ENCODE data around the gene TOP3B. TPM values are rescaled to one million over a fixed set of nuclear protein-coding genes. Genes with fewer than 3 reads are reported as not detected.

TOP3B gene
- total RNA-seq, 3 donors from 2014 or later = 30.4 to 40.0 (median 38.3) TPM

GRCh38 chr22:21963286-21963685 is 19.3 kb downstream of the TOP3B start:
- Histone ChIP-seq H3K9me3 (no peaks in the 10 kb centered on the region), H3K4me1 (ENCODE audit: low read depth) (peaks cover 6% of the 10 kb centered on the region), H3K4me3 (no peak overlapping the region), H3K36me3 (ENCODE audit: low read depth) (no peaks in the 10 kb centered on the region)
- DNase-seq = no peak
- intact Hi-C loops (cut with DNase I, micrococcal nuclease) = no loop called here
- ATAC-seq = no peak
- no peak for TF ChIP-seq CTCF (IDR thresholded peaks at IDR 0.05)

GRCh38 chr22:21962655-21962949 is 20.0 kb downstream of the TOP3B start:
- no peaks in the 10 kb centered on the region for H3K36me3 ChIP-seq (ENCODE audit: low read depth)
- no peak for ATAC-seq
- intact Hi-C loops (cut with DNase I, micrococcal nuclease) = no loop called here

GRCh38 chr22:21961886-21962654 is 20.5 kb downstream of the TOP3B start:
- peak in 1 of 3 donors; percentile 26 for DNase-seq
- Histone ChIP-seq H3K36me3 (ENCODE audit: low read depth) (no peaks in the 10 kb centered on the region), H3K4me1 (ENCODE audit: low read depth) (peaks cover 6% of the 10 kb centered on the region), H3K9me3 (no peaks in the 10 kb centered on the region), H3K4me3 (no peak overlapping the region)
- peak; percentile 86 for ATAC-seq
- no peak for TF ChIP-seq CTCF (IDR thresholded peaks at IDR 0.05)
- intact Hi-C loops (cut with DNase I, micrococcal nuclease) = no loop called here

More at GRCh38 chr22:21962655-21962949, 20.0 kb downstream of the TOP3B start:
- no peak overlapping the region for H3K4me3 ChIP-seq
- DNase-seq = no peak
- peaks cover 6% of the 10 kb centered on the region for H3K4me1 ChIP-seq (ENCODE audit: low read depth)
- TF ChIP-seq CTCF (IDR thresholded peaks at IDR 0.05) = no peak
- H3K9me3 ChIP-seq = no peaks in the 10 kb centered on the region

GRCh38 chr22:21961127-21961867 is 21.3 kb downstream of the TOP3B start:
- no peaks in the 10 kb centered on the region for H3K36me3 ChIP-seq (ENCODE audit: low read depth)
- H3K9me3 ChIP-seq = no peaks in the 10 kb centered on the region
- no peak for ATAC-seq
- intact Hi-C loops (cut with DNase I, micrococcal nuclease) = no loop called here
- H3K4me3 ChIP-seq = no peak overlapping the region
- TF ChIP-seq CTCF (IDR thresholded peaks at IDR 0.05) = no peak
- DNase-seq = no peak
- H3K4me1 ChIP-seq (ENCODE audit: low read depth) = peaks cover 6% of the 10 kb centered on the region

GRCh38 chr22:21960200-21961126 is 22.1 kb downstream of the TOP3B start:
- no peak for TF ChIP-seq CTCF (IDR thresholded peaks at IDR 0.05)
- intact Hi-C loops (cut with DNase I, micrococcal nuclease) = no loop called here
- DNase-seq = no peak
- no peak overlapping the region for H3K4me3 ChIP-seq
- peaks cover 6% of the 10 kb centered on the region for H3K4me1 ChIP-seq (ENCODE audit: low read depth)
- no peak for ATAC-seq
- H3K36me3 ChIP-seq (ENCODE audit: low read depth) = no peaks in the 10 kb centered on the region
- H3K9me3 ChIP-seq = no peaks in the 10 kb centered on the region
